HG03139 (cell line): ENCODE data around the gene CHD6.

Source experiments
- ATAC-seq: cut with Tn5 transposase; IDR thresholded peaks from one replicate; pipeline ENCODE4 v1.9.1; 2021; ENCODE audit not compliant: unreplicated experiment

Gene CHD6

DNA sequence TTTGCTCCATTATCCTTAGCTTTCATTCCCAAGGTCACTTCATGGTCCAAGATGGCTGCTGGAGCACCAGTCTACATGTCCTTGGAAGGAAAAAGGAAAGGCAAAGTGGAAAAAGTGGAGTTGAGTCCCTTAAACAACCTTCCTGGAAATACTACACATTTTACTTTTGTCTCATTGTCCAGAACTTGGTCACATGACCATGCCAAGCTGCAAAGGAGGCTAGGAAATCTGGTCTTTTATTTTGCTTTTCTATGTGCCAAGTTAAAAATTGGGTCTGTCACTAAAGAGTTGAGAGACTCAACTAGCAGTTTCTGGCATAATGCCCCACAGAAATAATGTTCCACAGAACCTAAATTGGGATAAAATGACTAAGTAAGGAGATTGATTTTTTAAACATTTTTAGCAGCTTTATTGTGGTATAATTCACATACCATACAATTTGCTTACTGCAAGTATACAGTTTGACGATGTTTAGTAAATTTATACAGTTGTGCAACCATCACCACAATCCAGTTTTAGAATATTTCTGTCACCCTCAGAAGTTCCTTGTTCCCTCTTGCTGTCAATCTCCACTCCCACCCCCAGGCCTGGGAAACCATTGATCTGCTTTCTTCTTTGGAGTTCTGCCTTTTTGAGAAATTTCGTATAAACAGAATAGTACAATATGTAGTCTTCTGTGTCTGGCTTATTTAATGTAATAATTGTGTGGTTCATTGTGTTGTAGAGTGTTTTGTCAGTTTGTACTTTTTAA lies 5.6 kb upstream of the CHD6 start:
- ATAC-seq, result no peak

GRCh38 chr20:41622584-41622983 lies 4.4 kb upstream of the CHD6 start:
- no peak for ATAC-seq

DNA sequence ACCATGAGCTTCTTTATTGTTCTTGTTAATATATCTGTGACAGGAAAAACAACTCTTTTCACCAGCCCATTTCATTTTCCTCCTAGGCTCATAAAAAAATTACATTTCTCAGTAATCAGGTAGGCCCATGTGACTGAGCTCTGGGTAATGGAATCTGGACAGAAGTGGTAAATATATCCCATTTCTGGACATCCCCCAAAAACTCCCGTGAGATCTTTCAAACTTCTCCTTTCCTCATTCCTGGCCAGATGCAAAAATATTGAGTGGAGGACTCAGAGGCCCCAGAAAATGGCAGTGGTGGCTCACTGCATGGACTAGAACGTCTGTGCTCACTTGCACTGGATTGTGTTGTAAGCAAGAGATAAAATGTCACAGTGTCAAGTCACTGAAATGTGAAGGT lies 3.8 kb upstream of the CHD6 start:
- ATAC-seq, result no peak

- ATAC-seq, result no peak
Observed at GRCh38 chr20:41621421-41621820, 3.2 kb upstream of the CHD6 start.

GRCh38 chr20:41619360-41620100 lies 1.4 kb upstream of the CHD6 start:
- ATAC-seq, result no peak

- no peak for ATAC-seq
Observed at GRCh38 chr20:41618807-41619311, 682 bp upstream of the CHD6 start.

- peak; percentile 5 for ATAC-seq
Observed at GRCh38 chr20:41617059-41617901, 897 bp downstream of the CHD6 start.

DNA sequence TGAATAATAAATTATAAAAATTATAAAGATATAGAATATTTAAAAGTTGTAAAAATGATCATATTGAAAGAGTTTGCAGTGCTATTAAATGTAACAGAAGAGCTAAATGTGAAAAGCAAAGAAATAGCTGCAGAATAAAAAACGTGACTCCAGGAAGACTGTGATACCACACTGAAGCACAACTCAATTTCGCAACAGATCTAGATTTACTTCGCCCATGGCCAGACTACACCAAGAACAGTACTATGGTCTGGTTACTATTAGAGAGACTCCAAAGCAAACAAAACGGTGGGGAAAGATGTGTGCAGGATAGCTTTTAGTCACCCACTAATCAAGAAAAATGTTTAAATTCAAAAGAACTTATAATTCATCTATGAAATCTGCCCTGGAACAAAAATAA lies 1.9 kb downstream of the CHD6 start:
- no peak for ATAC-seq

GRCh38 chr20:41615676-41616075 lies 2.5 kb downstream of the CHD6 start:
- ATAC-seq, result no peak

- ATAC-seq, result no peak
Observed at GRCh38 chr20:41615110-41615509, 3.1 kb downstream of the CHD6 start.

DNA sequence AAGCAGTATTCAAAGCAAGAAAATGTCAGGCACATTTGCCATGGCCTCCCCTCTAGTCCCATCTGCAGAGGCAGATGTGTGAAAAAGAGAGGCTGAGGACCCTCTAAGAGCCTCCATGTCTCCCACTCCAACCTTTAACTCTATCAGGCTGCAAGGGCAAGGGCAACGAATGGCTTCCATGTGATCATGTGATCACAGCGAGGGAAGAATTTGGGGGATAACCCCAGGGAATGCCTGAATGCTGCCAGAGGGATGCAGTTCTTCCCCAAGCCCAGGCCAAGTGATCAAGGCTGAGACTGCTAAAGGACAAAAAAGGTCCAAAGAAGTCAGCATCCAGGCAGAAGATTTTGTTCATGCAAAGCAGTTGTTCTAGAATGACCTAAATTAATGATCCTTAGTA lies 4.9 kb downstream of the CHD6 start:
- ATAC-seq, result no peak

DNA sequence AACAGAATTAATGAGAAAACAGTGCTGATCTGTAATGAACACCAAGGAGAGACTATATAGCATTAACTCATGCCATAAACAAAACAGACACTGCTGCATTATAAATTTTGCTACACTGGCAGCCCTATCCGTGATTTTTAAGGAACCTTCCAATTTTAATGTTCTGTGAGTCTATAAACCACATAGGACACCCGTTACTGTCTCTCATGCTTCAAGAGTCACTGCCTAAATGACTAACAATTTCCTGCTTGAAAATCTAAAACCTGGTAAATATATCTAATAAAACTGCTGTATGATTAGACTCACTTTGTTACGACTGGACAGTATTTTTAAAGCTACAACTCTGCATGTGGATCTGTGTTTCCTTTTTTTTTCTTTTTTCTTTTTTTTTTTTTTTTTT lies 8.7 kb downstream of the CHD6 start:
- no peak for ATAC-seq

- no peak for ATAC-seq
Observed at GRCh38 chr20:41608606-41609005, 9.6 kb downstream of the CHD6 start.

GRCh38 chr20:41607791-41608190 lies 10.4 kb downstream of the CHD6 start:
- ATAC-seq, result no peak

DNA sequence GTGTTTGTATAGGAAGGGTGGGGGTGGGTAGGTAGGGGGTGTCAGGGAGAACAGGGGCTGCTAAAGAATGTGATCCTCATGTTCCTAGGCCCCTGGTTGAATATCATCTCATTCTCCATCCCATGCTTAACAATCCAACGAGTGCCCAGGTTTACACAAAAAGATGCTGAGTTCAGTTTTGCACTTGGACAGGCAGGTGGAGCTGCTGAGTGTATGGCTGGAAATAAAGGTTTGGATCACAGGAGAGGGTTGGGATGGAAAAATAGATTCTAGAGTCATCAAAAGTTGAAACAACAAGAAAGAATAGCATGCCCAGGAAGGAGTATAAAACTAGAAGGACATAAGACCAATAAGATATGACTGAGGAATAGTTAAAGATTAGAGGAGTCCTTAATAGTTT lies 14.2 kb downstream of the CHD6 start:
- ATAC-seq, result no peak

GRCh38 chr20:41601742-41602141 lies 16.4 kb downstream of the CHD6 start:
- ATAC-seq, result no peak

DNA sequence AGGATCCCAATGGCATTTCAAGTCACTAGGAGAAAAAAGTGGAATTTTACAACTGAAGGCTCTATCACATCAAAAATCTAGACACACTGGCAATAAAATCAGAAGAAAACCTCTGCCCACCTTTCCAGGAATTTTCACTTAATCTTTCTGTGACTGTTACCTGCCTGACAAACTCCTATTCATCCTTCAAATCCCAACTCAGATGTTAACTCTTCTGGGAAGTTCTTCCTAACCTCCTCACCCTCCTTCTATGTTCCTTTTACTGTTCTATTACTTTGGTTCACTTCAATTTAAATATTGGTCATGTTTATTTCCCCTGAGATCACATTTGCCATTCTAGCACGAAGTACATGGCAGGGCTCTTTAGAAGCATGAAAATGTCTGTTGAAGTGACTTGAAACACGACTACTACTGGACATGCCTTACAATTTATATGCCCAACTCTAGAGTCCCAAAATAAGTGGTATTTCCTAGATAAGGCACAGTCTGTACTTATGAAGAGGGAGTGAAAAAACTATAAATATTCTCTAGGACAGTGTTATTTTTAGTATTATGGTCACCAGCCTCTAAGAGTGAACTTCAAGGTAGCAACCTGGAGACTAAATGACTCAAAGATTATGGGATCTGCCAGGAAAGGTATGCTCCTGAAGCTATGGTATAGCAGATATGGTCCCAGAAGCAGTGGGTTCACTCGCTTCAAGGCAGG lies 17.1 kb downstream of the CHD6 start:
- no peak for ATAC-seq

DNA sequence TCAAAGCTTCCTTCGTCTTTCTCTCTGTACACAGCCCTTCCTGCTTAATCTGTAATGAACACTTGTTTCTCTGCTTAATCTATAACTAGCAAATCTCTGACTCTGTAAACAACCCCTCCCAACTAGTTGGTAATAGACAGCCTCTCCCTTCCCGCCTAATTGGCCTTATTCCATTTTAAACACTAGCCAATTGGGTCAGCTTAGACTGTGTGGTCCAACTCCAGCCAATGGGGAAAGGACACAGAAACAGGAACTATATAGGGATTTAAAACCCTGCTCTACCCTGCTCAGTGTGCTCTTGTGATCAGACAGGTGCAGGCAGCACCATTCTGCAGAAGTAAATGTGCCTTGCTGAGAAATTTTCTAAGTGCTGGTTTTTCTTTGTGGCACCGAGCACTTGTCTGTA lies 18.5 kb downstream of the CHD6 start:
- no peak for ATAC-seq

DNA sequence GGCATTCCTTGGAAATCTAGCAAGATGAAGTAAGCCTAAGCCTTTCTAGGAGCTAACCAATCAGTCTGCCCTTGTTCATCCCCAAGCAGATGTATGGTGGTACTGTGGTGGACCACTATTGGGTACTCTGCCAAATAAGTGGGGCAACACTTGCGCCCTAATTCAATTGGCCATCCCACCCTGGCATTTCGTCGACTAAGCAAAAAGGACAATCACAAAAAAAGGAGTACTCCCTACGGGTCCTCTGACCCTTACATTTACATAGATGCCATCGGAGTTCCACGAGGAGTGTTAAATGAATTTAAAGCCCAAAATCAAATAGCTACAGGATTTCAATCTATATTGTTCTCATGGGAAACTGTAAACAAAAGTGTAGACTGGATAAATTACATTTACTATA lies 19.5 kb downstream of the CHD6 start:
- no peak for ATAC-seq

DNA sequence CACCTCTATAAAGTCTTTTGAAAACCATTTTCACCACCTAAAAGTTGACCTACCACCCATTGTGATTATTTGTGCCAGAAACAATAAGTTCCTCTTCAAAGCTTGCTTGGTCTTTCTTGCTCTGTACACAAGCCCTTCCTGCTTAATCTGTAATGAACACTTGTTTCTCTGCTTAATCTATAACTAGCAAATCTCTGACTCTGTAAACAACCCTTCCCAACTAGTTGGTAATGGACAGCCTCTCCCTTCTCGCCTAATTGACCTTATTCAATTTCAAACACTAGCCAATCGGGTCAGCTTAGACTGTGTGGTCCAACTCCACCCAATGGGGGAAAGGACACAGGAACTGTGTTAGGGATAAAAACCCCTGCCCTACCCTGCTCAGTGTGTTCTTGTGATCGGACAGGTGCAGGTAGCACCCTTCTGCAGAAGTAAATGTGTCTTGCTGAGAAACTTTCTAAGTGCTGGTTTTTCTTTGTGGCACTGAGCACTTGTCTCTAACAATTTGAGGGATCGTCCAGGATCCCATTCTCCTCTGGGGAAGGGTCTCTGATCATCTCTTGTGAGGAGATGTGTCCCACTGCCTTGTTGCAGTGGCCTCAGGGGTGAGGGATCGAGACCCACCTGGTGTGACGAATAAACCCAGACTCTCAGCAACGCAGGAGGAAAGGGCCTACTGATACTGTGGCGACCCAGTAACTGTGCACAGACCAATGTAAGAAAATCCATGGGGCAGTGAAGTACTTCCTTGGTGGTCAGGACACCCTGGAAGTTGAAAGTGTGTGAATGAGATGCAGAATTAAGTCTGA lies 23.5 kb downstream of the CHD6 start:
- ATAC-seq, result no peak
